Lower leg skin (tissue), 4 donors: ENCODE data around the gene CCK. TPM values are rescaled to one million over a fixed set of nuclear protein-coding genes. Genes with fewer than 3 reads are reported as not detected.

Experiments
- DNase-seq, 2 donors: peaks; one replicate each; pipeline ENCODE4 v3.0.0-alpha.2; 2019; ENCODE audit warnings: low spot score in 2 of 2
- H3K4me3 ChIP-seq: fragments of 200-600 bp; sonication (generic); 2 replicates; pipeline ENCODE4 v1.5.1; 2017; ENCODE audit warnings: mild to moderate bottlenecking, low read depth; ENCODE audit not compliant: poor library complexity, severe bottlenecking
- CTCF ChIP-seq, 3 donors: fragments of 450-650 bp; IDR thresholded peaks; one replicate each; pipeline ENCODE4 v1.5.1; 2016; ENCODE audit warnings: antibody characterized with exemption in 3 of 3, mild to moderate bottlenecking in 3 of 3, moderate library complexity in 2 of 3
- POLR2A ChIP-seq, 2 donors: fragments of 450-650 bp; IDR thresholded peaks; one replicate each; pipeline ENCODE4 v1.6.1; 2016 to 2017; ENCODE audit warnings: antibody characterized with exemption in 2 of 2, mild to moderate bottlenecking in 1 of 2, moderate library complexity in 1 of 2
- WGBS, 2 donors: methylation state at CpG; one replicate each; pipeline ENCODE4 v1.1.5; 2018; 5-methylcytosine and 5-hydroxymethylcytosine counted together
- intact Hi-C: fragments of 100-400 bp; cut with DNase I; formaldehyde crosslinking; loops from one replicate; pipeline ENCODE4 v1.15.0; 2023; ENCODE audit warnings: low total_unique reads
- total RNA-seq, 4 donors: library from RNA; depleted of rRNA; stranded (reverse); fragments of >200 nt; gene quantifications; one replicate each; pipeline ENCODE4 v1.1.0, GENCODE V29; 2016

CCK gene
- total RNA-seq, 4 donors from 2014 or later, result 0.91 TPM; not detected in 3

GRCh38 chr3:42301446-42302175, 35.6 kb upstream of the CCK start:
- intact Hi-C loops, result no loop called here
- 63 to 69% methylated on average over 4 of the region's 4 CpGs for WGBS, 2 donors
- DNase-seq, result no peak
- no peak overlapping the region for H3K4me3 ChIP-seq
- TF ChIP-seq CTCF (IDR thresholded peaks at IDR 0.05), result no peak

- H3K4me3 ChIP-seq, result no peak overlapping the region
- WGBS, 2 donors, result 66 to 78% methylated on average over 3 of the region's 3 CpGs
- TF ChIP-seq POLR2A (IDR thresholded peaks at IDR 0.05), result no peak
- TF ChIP-seq CTCF (IDR thresholded peaks at IDR 0.05), result no peak
- intact Hi-C loops, result no loop called here
- no peak for DNase-seq
Observed at GRCh38 chr3:42300778-42301177, 34.8 kb upstream of the CCK start.

- H3K4me3 ChIP-seq, result no peak overlapping the region
- DNase-seq, result no peak
- TF ChIP-seq POLR2A (IDR thresholded peaks at IDR 0.05) (no peak), CTCF (IDR thresholded peaks at IDR 0.05) (no peak)
- WGBS, 2 donors, result 6 to 9% methylated on average over 3 of the region's 3 CpGs
- intact Hi-C loops, result no loop called here
Observed at GRCh38 chr3:42300013-42300412, 34.0 kb upstream of the CCK start.

- intact Hi-C loops, result no loop called here
- 70 to 80% methylated on average over 2 of the region's 2 CpGs for WGBS, 2 donors
- no peak overlapping the region for H3K4me3 ChIP-seq
- no peak for DNase-seq
- TF ChIP-seq POLR2A (IDR thresholded peaks at IDR 0.05) (no peak), CTCF (IDR thresholded peaks at IDR 0.05) (no peak)
Observed at GRCh38 chr3:42298259-42298658, 32.3 kb upstream of the CCK start.

- intact Hi-C loops, result no loop called here
- TF ChIP-seq CTCF (IDR thresholded peaks at IDR 0.05) (no peak), POLR2A (IDR thresholded peaks at IDR 0.05) (no peak)
- H3K4me3 ChIP-seq, result no peak overlapping the region
- no peak for DNase-seq
- 85 to 90% methylated on average over 1 of the region's 1 CpG for WGBS, 2 donors
Observed at GRCh38 chr3:42292009-42292408, 26.0 kb upstream of the CCK start.
